GM12878 (cell line): ENCODE measurements around the gene ISCA2. TPM values are rescaled to one million over a fixed set of nuclear protein-coding genes. Genes with fewer than 3 reads are reported as not detected.

Source experiments
- ATAC-seq: fragments of 200-7000 bp; cut with Tn5 transposase; 3 replicates; pipeline ENCODE4 v1.9.1; 2020; ENCODE audit warnings: mild to moderate bottlenecking, moderate library complexity
- BruUV-seq: library from RNA; stranded (reverse); fragments of 400-500 nt; replicated peaks from 2 replicates; lab custom pipeline; 2021; lab: Mats Ljungman, UMichigan
- CTCF ChIA-PET: fragments of 300-600 bp; sonication (Branson Sonifier 250); formaldehyde crosslinking; extraction: SDS; loops from one replicate; lab custom pipeline; 2021; ENCODE audit warnings: inconsistent platforms; lab: Yijun Ruan, JAX
- POLR2A ChIA-PET: fragments of 350-600 bp; formaldehyde crosslinking; extraction: SDS; loops from one replicate; lab custom pipeline; 2021; ENCODE audit warnings: inconsistent platforms; lab: Charles Lee
- RAD21 ChIA-PET: fragments of 300-600 bp; sonication (Branson Sonifier 250); formaldehyde crosslinking; loops from one replicate; lab custom pipeline; 2023; ENCODE audit warnings: antibody characterized with exemption; ENCODE audit not compliant: unreplicated experiment; lab: Charles Lee
- SMC1A ChIA-PET: fragments of 300-600 bp; sonication (Branson Sonifier 250); formaldehyde crosslinking; loops from one replicate; lab custom pipeline; 2023; ENCODE audit not compliant: unreplicated experiment, uncharacterized antibody; lab: Charles Lee
- DNase-seq: peaks from one replicate; pipeline ENCODE4 v3.0.0-alpha.2; 2011; ENCODE audit warnings: low read depth, low spot score
- FAIRE-seq: peaks from 3 replicates; lab custom pipeline; 2011; peaks lifted over from hg19 to GRCh38; lab: Jason Lieb, UNC
- H2AFZ ChIP-seq: 2 replicates; pipeline ENCODE4 v1.6.0; 2011; ENCODE audit warnings: low read depth, low read length, control low read depth; ENCODE audit not compliant: control insufficient read depth
- H3K27ac ChIP-seq: 2 replicates; pipeline ENCODE4 v1.5.1; 2011; ENCODE audit warnings: control low read depth; ENCODE audit not compliant: control insufficient read depth, insufficient read depth
- H3K27me3 ChIP-seq, 2 experiments: replicated peaks in 1 of 2; 2 replicates each; pipeline versions ENCODE4 v1.6.0 to v1.6.1; 2011; ENCODE audit warnings: low read length in 1 of 2; ENCODE audit not compliant: control insufficient read depth in 2 of 2, insufficient read depth in 2 of 2
- H3K36me3 ChIP-seq, 2 experiments: 2 replicates each; pipeline ENCODE4 v1.5.1; 2011; ENCODE audit warnings: low read length in 1 of 2; ENCODE audit not compliant: control insufficient read depth in 2 of 2, insufficient read depth in 2 of 2
- H3K4me1 ChIP-seq: 2 replicates; pipeline ENCODE4 v1.6.1; 2011; ENCODE audit warnings: mild to moderate bottlenecking, low read length, moderate library complexity, mixed read lengths; ENCODE audit not compliant: control insufficient read depth, insufficient read depth
- H3K4me2 ChIP-seq: 2 replicates; pipeline ENCODE4 v1.6.0; 2011; ENCODE audit warnings: control low read depth; ENCODE audit not compliant: control insufficient read depth, insufficient read depth
- H3K4me3 ChIP-seq: fragments of 200-600 bp; sonication (generic); 2 replicates; pipeline ENCODE4 v1.5.1; 2016
- H3K79me2 ChIP-seq: 2 replicates; pipeline ENCODE4 v1.6.0; 2011; ENCODE audit warnings: low read length; ENCODE audit not compliant: control insufficient read depth, insufficient read depth
- H3K9ac ChIP-seq: 2 replicates; pipeline ENCODE4 v1.8.0; 2011; ENCODE audit warnings: low read length, control low read depth, mixed read lengths; ENCODE audit not compliant: control insufficient read depth, insufficient read depth
- H3K9me3 ChIP-seq: replicated peaks from 3 replicates; pipeline ENCODE4 v1.5.1; 2011; ENCODE audit warnings: mild to moderate bottlenecking, low read length; ENCODE audit not compliant: control insufficient read depth, insufficient read depth
- H4K20me1 ChIP-seq: 2 replicates; pipeline ENCODE4 v1.6.0; 2011; ENCODE audit not compliant: control insufficient read depth, insufficient read depth
- ATF7 ChIP-seq: fragments of 450-650 bp; IDR thresholded peaks from 2 replicates; pipeline ENCODE4 v1.6.1; 2016; ENCODE audit warnings: low read depth, mild to moderate bottlenecking
- CBX5 ChIP-seq: sonication (generic); IDR thresholded peaks from 2 replicates; pipeline ENCODE4 v1.6.1; 2016; ENCODE audit warnings: low read depth, moderate library complexity, mild to moderate bottlenecking, inconsistent platforms
- EED ChIP-seq: sonication (generic); IDR thresholded peaks from 2 replicates; pipeline ENCODE4 v1.6.1; 2016; ENCODE audit warnings: antibody characterized with exemption, low read depth
- JUNB ChIP-seq: IDR thresholded peaks from 2 replicates; pipeline ENCODE4 v1.6.1; 2016; ENCODE audit warnings: antibody characterized with exemption, mild to moderate bottlenecking
- POLR2AphosphoS2 ChIP-seq: IDR thresholded peaks from 2 replicates; pipeline ENCODE4 v1.6.1; 2011; ENCODE audit warnings: low read depth, mild to moderate bottlenecking, low read length, improper control_type of control experiment, moderate library complexity
- RAD51 ChIP-seq: fragments of 450-650 bp; IDR thresholded peaks from 2 replicates; pipeline ENCODE4 v1.6.1; 2016; ENCODE audit warnings: moderate library complexity, mild to moderate bottlenecking, inconsistent platforms
- RBBP5 ChIP-seq: fragments of 200-600 bp; sonication (generic); conservative IDR thresholded peaks from 2 replicates; pipeline ENCODE4 v1.6.1; 2016
- SIX5 ChIP-seq: IDR thresholded peaks from 2 replicates; pipeline ENCODE4 v1.6.1; 2011; ENCODE audit warnings: mild to moderate bottlenecking, low read depth, low read length, moderate library complexity; ENCODE audit not compliant: severe bottlenecking
- SPI1 ChIP-seq: IDR thresholded peaks from 2 replicates; pipeline ENCODE4 v1.6.1; 2011; ENCODE audit warnings: low read depth, mild to moderate bottlenecking, low read length, moderate library complexity, borderline replicate concordance; ENCODE audit not compliant: insufficient read depth
- SRF ChIP-seq, 2 experiments: IDR thresholded peaks; 2 replicates each; pipeline ENCODE4 v1.6.1; 2011; ENCODE audit warnings: low read depth in 2 of 2, low read length in 2 of 2, mild to moderate bottlenecking in 1 of 2, moderate library complexity in 1 of 2
- STAT3 ChIP-seq: IDR thresholded peaks from 2 replicates; pipeline ENCODE4 v1.6.1; 2011; ENCODE audit warnings: low read depth, low read length, improper control_type of control experiment
- TBL1XR1 ChIP-seq: IDR thresholded peaks from 2 replicates; pipeline ENCODE4 v1.6.1; 2012; ENCODE audit warnings: low read depth, low read length, improper control_type of control experiment
- YY1 ChIP-seq: IDR thresholded peaks from 2 replicates; pipeline ENCODE4 v1.6.1; 2011; ENCODE audit warnings: low read depth, mild to moderate bottlenecking, low read length
- ZSCAN29 ChIP-seq: fragments of 450-650 bp; IDR thresholded peaks from 2 replicates; pipeline ENCODE4 v1.6.1; 2017; ENCODE audit warnings: mild to moderate bottlenecking, moderate library complexity
- WGBS: methylation state at CpG from one replicate; pipeline ENCODE4 v1.1.6; 2016; ENCODE audit warnings: low lambda C conversion rate; ENCODE audit not compliant: insufficient replicate concordance, insufficient coverage; ENCODE audit errors: missing lambda C conversion rate; 5-methylcytosine and 5-hydroxymethylcytosine counted together
- in situ Hi-C: fragments of 300-500 bp; cut with MboI; formaldehyde crosslinking; loops from 9 replicates; pipeline ENCODE4 v1.14.3; 2018; ENCODE audit warnings: mixed read lengths
- intact Hi-C: fragments of 100-400 bp; cut with micrococcal nuclease; formaldehyde crosslinking; loops from one replicate; pipeline ENCODE4 v1.14.2; 2022; ENCODE audit not compliant: unreplicated experiment
- polyA plus RNA-seq, 11 experiments: library from polyadenylated mRNA; depleted of rRNA in 4 of 11; unstranded in 6 of 11; stranded (reverse) in 5 of 11; fragments of >200 nt; fragmentation: Nextera tagmentation in 4 of 11; fragmentation: Illumina TruSeq in 1 of 11; extraction: Ambion mirVana in 4 of 11; extraction: Trizol in 1 of 11; gene quantifications; 1 replicate in 1 of 11; 2 replicates in 10 of 11; pipeline versions ENCODE4 v1.2.1 to v1.2.3, GENCODE V29; 2011 to 2016; ENCODE audit warnings: inconsistent platforms in 2 of 11, missing spikeins in 2 of 11, low read depth in 1 of 11
- total RNA-seq, 4 experiments: library from RNA; depleted of rRNA in 3 of 4; stranded (reverse); fragments of >200 nt in 3 of 4; fragmentation: Illumina TruSeq in 1 of 4; extraction: Trizol in 1 of 4; gene quantifications; 2 replicates each; pipeline versions ENCODE4 v1.2.1 to v1.2.3, GENCODE V29; 2013 to 2021
- TF ChIP-seq, protein P1 (sequence below): IDR thresholded peaks from 2 replicates; pipeline ENCODE4 v1.6.1; 2012; ENCODE audit warnings: low read depth, low read length, improper control_type of control experiment

Gene ISCA2
- total and polyA plus RNA-seq, 10 of the 15 experiments (the other 5 are each of a cell fraction or from before 2014, with no cell fraction given): 7.5 to 116 (median 32.5) TPM

DNA sequence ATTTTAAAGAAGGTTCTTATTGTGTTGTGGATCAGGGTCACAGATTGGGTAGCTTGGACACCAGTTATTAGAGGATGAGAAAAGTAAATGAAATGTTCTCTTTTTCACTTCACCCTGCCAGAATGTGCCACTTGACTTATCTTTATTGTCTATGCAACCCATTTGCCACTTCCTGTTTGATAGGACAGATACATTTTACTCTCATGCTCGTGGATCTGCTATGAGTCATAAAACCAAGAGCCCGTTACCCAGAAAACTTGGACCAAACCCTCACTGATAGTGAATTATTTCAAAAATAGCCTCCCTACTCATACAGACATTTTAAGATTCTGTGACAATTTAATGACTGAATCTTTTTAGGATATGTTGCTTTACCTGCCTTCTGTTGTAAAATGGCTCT, 1.8 kb downstream of the ISCA2 start:
- Histone ChIP-seq H3K4me1 (peaks cover 3% of the 10 kb centered on the region; the same call in 1 of the 2 replicates), H2AFZ (no peak overlapping the region), H3K27ac (no peak overlapping the region), H3K79me2 (peaks cover 11% of the 10 kb centered on the region), H3K4me3 (no peak overlapping the region)
- ChIA-PET RAD21 (no interaction called here), SMC1A (interaction anchor here (1.2 to 1.6 kb wide), 2 partner anchors 11 to 267 kb away, joined by 3 read pairs; no protein-coding TSS in a partner anchor)
- intact Hi-C loops: no loop called here
- WGBS: 43% methylated on average over 2 of the region's 2 CpGs
- no peak for ATAC-seq
- TF ChIP-seq CBX5: no peak
- TF ChIP-seq TBL1XR1: no peak
- TF ChIP-seq, all 136 proteins: peak for 0
- FAIRE-seq (no peak), DNase-seq (no peak)
- no peaks in the 10 kb centered on the region for H3K27me3 ChIP-seq
- no peak overlapping the region for H3K9ac ChIP-seq
- H4K20me1 ChIP-seq: no peaks in the 10 kb centered on the region
- no peaks in the 10 kb centered on the region for H3K36me3 ChIP-seq
- in situ Hi-C loops: no loop called here
- POLR2A ChIA-PET: no interaction called here
- CTCF ChIA-PET: interaction anchor here (0.7 to 1.2 kb wide), 4 partner anchors 9 to 243 kb away, joined by 3 to 5 read pairs (median 3); no protein-coding TSS in a partner anchor
- H3K9me3 ChIP-seq: no peaks in the 10 kb centered on the region
- BruUV-seq: no TSS peak
- H3K4me2 ChIP-seq: peak overlapping the region; percentile 97; the same call in 1 of the 2 replicates

DNA sequence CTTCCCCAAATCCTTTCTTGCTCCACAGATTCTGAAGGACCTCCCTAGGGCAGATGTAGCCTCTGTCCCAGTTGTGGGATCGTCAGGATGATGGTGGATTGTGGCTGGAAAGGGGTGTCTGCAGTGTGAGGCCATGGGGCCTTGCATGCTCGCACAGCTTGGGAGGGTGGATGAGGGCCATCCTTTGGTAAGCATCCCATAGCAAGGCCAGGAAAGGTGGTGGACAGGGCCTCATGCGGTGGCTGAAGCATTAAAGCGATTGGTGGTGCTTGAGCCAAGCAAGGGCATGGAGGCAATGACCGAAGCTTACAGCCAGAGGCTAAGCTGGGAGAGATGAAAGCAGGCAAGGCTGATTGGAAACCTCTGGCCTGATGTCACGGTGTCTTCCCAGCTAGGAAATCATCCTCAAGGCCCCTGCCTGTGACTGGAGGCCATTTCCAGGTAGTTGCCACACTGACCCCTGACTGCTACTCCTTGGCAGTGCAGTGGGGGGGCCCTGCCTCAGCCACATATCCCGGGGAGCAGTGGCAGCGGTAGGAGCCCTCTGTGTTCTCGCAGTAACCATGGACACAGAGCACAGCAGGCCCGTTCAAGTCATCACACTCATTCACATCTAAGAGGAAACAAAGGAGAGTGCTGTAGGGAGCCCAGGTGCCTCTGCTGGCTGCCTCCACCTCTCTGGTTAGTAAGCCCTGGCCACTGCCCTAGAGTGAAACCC, 7.0 kb downstream of the ISCA2 start:
- Histone ChIP-seq H3K4me3 (no peak overlapping the region), H3K79me2 (no peaks in the 10 kb centered on the region), H3K9ac (no peak overlapping the region), H3K27me3 (no peaks in the 10 kb centered on the region), H3K4me2 (no peak overlapping the region), H4K20me1 (no peaks in the 10 kb centered on the region), H2AFZ (no peak overlapping the region), H3K36me3 (no peaks in the 10 kb centered on the region), H3K9me3 (no peaks in the 10 kb centered on the region), H3K27ac (no peak overlapping the region), H3K4me1 (no peaks in the 10 kb centered on the region)
- ChIA-PET SMC1A (no interaction called here), RAD21 (no interaction called here), CTCF (no interaction called here), POLR2A (no interaction called here)
- in situ Hi-C loops (no loop called here), intact Hi-C loops (no loop called here)
- FAIRE-seq (no peak), DNase-seq (no peak), ATAC-seq (no peak; the same call in 2 of the 3 replicates)
- 96% methylated on average over 10 of the region's 10 CpGs for WGBS
- BruUV-seq: no TSS peak
- TF ChIP-seq ATF7: no peak
- no peak for TF ChIP-seq ZSCAN29
- no peak for TF ChIP-seq RBBP5
- no peak for TF ChIP-seq STAT3
- no peak for TF ChIP-seq EED
- TF ChIP-seq YY1: no peak
- TF ChIP-seq, protein P1, sequence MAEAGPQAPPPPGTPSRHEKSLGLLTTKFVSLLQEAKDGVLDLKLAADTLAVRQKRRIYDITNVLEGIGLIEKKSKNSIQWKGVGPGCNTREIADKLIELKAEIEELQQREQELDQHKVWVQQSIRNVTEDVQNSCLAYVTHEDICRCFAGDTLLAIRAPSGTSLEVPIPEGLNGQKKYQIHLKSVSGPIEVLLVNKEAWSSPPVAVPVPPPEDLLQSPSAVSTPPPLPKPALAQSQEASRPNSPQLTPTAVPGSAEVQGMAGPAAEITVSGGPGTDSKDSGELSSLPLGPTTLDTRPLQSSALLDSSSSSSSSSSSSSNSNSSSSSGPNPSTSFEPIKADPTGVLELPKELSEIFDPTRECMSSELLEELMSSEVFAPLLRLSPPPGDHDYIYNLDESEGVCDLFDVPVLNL: no peak
- TF ChIP-seq SIX5: no peak
- no peak for TF ChIP-seq POLR2AphosphoS2
- TF ChIP-seq JUNB: no peak
- no peak for TF ChIP-seq SPI1
- TF ChIP-seq SRF (IDR thresholded peaks at IDR 0.05; ENCODE audit: low read depth in 2 of 2, low read length in 2 of 2): no peak
- TF ChIP-seq RAD51: no peak
